Body of pancreas (tissue), 4 donors: Measurements from ENCODE around the gene RBMS3. TPM values are rescaled to one million over a fixed set of nuclear protein-coding genes. Genes with fewer than 3 reads are reported as not detected.

Source experiments
- ATAC-seq: fragments of 150-250 bp; one replicate; pipeline ENCODE4 v1.9.1; 2016
- DNase-seq, 4 donors: peaks; one replicate each; pipeline ENCODE4 v3.0.0-alpha.2; 2019
- H3K27ac ChIP-seq, 4 donors: fragments of 200-600 bp; sonication (generic); 1 replicate in 3 of 4; 2 replicates in 1 of 4; pipeline versions ENCODE4 v1.5.1 to v1.6.1; 2016 to 2019; ENCODE audit warnings: mild to moderate bottlenecking in 1 of 4, mixed read lengths in 1 of 4, moderate library complexity in 1 of 4
- H3K27me3 ChIP-seq, 2 donors: fragments of 200-600 bp; sonication (generic); one replicate each; pipeline ENCODE4 v1.6.0; 2016; ENCODE audit warnings: mild to moderate bottlenecking in 1 of 2
- H3K36me3 ChIP-seq, 2 donors: fragments of 200-600 bp; sonication (generic); replicated peaks in 1 of 2; 2 replicates each; pipeline ENCODE4 v1.5.1; 2016; ENCODE audit warnings: low read depth in 2 of 2; ENCODE audit not compliant: insufficient read depth in 1 of 2
- H3K4me1 ChIP-seq: fragments of 200-600 bp; sonication (generic); one replicate; pipeline ENCODE4 v1.6.0; 2016
- H3K4me3 ChIP-seq, 2 donors: fragments of 200-600 bp; sonication (generic); 1 replicate in 1 of 2; 2 replicates in 1 of 2; pipeline ENCODE4 v1.5.1; 2016 to 2019
- H3K9me3 ChIP-seq, 3 donors: fragments of 200-600 bp; sonication (generic); 1 replicate in 2 of 3; 2 replicates in 1 of 3; pipeline ENCODE4 v1.5.1; 2016
- POLR2A ChIP-seq, 3 donors: fragments of 450-650 bp; IDR thresholded peaks; one replicate each; pipeline ENCODE4 v1.6.1; 2016; ENCODE audit warnings: antibody characterized with exemption in 3 of 3, mild to moderate bottlenecking in 2 of 3
- WGBS, 2 donors: methylation state at CpG; one replicate each; pipeline ENCODE4 v1.1.5; 2017; 5-methylcytosine and 5-hydroxymethylcytosine counted together
- intact Hi-C: fragments of 100-400 bp; cut with DNase I; formaldehyde crosslinking; loops from one replicate; pipeline ENCODE4 v1.15.1; 2023
- total RNA-seq, 2 donors: library from RNA; depleted of rRNA; stranded (reverse); fragments of >200 nt; gene quantifications; one replicate each; pipeline ENCODE4 v1.1.0, GENCODE V29; 2016
- TF ChIP-seq, protein P1 (sequence below), 7 experiments: fragments of 450-650 bp in 4 of 7; fragments of 200-600 bp in 3 of 7; sonication (generic) in 3 of 7; IDR thresholded peaks; one replicate each; pipeline ENCODE4 v1.5.1; 2016 to 2019; ENCODE audit warnings: antibody characterized with exemption in 7 of 7

RBMS3 gene
- total RNA-seq, 2 donors from 2014 or later, result 17.4 to 29.7 TPM

DNA sequence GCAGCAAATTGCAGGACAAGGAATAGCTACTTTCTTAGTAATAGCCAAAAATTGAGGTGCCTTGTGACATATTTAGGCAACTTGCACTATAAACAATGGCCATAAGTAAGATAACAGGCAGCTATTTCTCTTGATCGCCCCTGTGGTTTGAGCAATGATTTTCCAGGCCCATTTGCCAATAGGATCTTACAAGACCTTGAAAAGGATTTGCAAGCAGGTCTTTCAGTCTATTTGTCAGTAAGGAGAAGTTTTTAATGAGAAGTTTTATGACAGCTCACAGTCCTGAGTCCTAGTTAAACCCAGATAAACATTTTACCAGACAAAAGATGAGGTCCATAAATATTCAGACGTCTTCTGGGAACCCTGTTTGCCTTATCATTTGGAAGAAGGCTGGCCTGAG is 645.5 kb downstream of the RBMS3 start:
- Histone ChIP-seq H3K36me3 (no peaks in the 10 kb centered on the region), H3K4me3 (no peak overlapping the region), H3K27ac (no peak overlapping the region), H3K9me3 (no peaks in the 10 kb centered on the region), H3K27me3 (no peaks in the 10 kb centered on the region), H3K4me1 (no peaks in the 10 kb centered on the region)
- intact Hi-C loops, result no loop called here
- no peak for DNase-seq
- 41 to 56% methylated on average over 2 of the region's 2 CpGs for WGBS, 2 donors
- TF ChIP-seq POLR2A (IDR thresholded peaks at IDR 0.05), result no peak
- TF ChIP-seq, protein P1, sequence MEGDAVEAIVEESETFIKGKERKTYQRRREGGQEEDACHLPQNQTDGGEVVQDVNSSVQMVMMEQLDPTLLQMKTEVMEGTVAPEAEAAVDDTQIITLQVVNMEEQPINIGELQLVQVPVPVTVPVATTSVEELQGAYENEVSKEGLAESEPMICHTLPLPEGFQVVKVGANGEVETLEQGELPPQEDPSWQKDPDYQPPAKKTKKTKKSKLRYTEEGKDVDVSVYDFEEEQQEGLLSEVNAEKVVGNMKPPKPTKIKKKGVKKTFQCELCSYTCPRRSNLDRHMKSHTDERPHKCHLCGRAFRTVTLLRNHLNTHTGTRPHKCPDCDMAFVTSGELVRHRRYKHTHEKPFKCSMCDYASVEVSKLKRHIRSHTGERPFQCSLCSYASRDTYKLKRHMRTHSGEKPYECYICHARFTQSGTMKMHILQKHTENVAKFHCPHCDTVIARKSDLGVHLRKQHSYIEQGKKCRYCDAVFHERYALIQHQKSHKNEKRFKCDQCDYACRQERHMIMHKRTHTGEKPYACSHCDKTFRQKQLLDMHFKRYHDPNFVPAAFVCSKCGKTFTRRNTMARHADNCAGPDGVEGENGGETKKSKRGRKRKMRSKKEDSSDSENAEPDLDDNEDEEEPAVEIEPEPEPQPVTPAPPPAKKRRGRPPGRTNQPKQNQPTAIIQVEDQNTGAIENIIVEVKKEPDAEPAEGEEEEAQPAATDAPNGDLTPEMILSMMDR (IDR thresholded peaks at IDR 0.05), result no peak
- ATAC-seq, result no peak

DNA sequence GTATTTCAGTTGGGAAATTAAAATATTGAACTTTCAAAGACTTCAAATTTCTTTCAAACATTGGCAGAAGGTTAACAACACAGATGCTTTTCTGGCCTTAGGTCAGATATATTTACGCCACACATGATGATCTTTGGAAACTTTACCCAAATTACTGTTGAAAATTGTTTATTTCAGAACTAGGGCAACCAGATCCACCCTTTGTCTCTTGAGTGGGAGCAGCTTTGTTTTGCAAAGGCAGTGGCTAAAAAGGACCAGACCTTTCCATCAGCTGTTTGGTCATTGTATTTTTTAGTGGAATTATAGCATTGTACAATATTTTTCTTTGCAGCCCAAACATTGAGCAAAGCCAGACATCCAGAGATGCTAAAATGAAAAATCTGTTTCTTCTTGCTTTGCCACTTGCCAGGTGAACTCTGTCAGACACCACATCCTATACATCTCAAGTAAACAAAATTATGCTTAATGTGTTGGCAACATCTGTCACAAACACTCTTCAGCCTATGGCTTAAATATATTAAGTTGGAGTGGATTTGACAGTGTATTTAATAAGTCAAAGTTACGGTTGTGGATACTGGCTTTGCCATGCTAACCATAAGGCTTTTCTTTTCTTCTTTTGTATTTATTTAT is 651.9 kb downstream of the RBMS3 start:
- TF ChIP-seq POLR2A (IDR thresholded peaks at IDR 0.05), result no peak
- TF ChIP-seq, protein P1 (IDR thresholded peaks at IDR 0.05), result no peak
- H3K9me3 ChIP-seq, result no peaks in the 10 kb centered on the region
- no peak overlapping the region for H3K4me3 ChIP-seq
- H3K27me3 ChIP-seq, result no peaks in the 10 kb centered on the region
- WGBS, 2 donors, result 76 to 82% methylated on average over 2 of the region's 2 CpGs
- no peaks in the 10 kb centered on the region for H3K4me1 ChIP-seq
- intact Hi-C loops, result no loop called here
- H3K36me3 ChIP-seq, result no peaks in the 10 kb centered on the region
- no peak for ATAC-seq
- no peak for DNase-seq
- no peak overlapping the region for H3K27ac ChIP-seq

DNA sequence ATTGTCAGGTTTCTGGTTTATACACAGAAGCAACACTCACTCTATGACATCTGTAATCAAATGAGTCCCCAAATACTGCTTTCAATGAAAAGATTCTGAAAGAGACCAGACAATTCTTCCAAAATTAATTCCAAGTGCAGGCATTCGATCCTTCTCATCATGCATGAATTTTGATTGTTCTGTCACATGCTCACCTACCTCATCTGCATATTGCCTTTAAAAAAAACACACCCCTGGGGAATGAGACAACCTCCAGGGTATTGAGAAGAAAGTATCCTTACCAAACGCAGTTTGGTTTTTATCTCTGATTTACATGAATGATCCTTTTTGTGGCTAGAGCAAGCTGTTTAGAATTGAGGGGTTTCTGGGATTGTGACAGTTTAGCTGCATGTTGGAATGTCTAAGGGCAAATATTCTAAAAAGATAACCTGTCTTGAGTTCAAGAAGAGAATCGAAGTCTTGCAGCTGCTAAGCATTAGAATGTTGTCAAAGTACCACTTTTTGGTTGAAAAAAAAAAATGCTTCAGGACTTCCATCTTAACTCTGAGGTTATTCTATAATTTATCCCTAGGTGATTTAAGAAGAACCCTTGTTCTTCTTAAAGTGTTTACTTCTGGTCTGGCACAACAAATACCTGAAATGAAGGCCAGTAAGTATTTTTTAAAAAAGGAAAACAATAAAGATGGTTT is 653.1 kb downstream of the RBMS3 start:
- H3K27ac ChIP-seq, result no peak overlapping the region
- DNase-seq (no peak), ATAC-seq (no peak)
- WGBS, 2 donors, result 32 to 39% methylated on average over 3 of the region's 3 CpGs
- TF ChIP-seq, protein P1 (IDR thresholded peaks at IDR 0.05), result no peak
- TF ChIP-seq POLR2A (IDR thresholded peaks at IDR 0.05), result no peak
- H3K27me3 ChIP-seq, result no peaks in the 10 kb centered on the region
- intact Hi-C loops, result no loop called here
- H3K9me3 ChIP-seq, result no peaks in the 10 kb centered on the region
- H3K36me3 ChIP-seq, result no peaks in the 10 kb centered on the region
- H3K4me3 ChIP-seq, result no peak overlapping the region
- no peaks in the 10 kb centered on the region for H3K4me1 ChIP-seq

DNA sequence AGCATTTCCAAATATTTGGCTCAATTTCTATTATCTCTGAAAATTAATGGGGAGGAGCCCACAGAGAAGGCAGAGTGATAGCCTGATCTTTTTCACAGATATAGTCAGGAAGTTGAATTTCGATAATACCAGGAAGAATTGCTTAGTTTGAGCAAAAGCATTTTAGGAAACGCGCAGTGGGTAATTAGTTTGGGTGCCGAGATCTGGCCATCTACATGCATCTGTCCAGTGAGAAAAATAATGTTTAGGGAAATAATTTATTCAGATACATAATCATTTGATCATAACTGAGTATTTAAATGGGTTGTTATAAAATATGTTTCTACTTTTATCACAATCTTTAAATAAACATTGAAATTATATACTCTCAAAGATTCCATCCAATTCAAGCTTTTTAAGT is 653.9 kb downstream of the RBMS3 start:
- H3K4me3 ChIP-seq, result no peak overlapping the region
- DNase-seq, result no peak
- no peak for ATAC-seq
- no peaks in the 10 kb centered on the region for H3K36me3 ChIP-seq
- no peak overlapping the region for H3K27ac ChIP-seq
- H3K4me1 ChIP-seq, result no peaks in the 10 kb centered on the region
- H3K9me3 ChIP-seq, result no peaks in the 10 kb centered on the region
- TF ChIP-seq, protein P1 (IDR thresholded peaks at IDR 0.05), result no peak
- no peak for TF ChIP-seq POLR2A (IDR thresholded peaks at IDR 0.05)
- intact Hi-C loops, result no loop called here
- no peaks in the 10 kb centered on the region for H3K27me3 ChIP-seq
- WGBS, 2 donors, result 79 to 89% methylated on average over 4 of the region's 4 CpGs

DNA sequence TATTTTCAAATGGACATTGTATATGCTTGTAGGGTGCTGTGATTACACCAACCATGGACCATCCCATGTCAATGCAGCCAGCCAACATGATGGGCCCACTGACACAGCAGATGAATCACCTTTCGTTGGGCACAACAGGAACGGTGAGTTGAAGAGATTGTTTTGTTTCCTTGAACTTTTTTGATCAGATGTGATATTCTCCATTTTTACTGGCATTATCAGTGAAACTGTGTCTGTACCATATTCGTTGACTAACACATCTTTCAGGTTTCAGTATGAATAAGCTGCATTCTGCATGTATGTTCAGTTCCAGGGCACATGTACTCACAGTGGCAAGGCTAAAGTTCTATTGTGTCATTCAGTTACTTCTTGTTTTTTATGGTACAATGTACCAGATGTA is 655.2 kb downstream of the RBMS3 start:
- no peaks in the 10 kb centered on the region for H3K36me3 ChIP-seq
- intact Hi-C loops, result no loop called here
- no peaks in the 10 kb centered on the region for H3K9me3 ChIP-seq
- no peak overlapping the region for H3K27ac ChIP-seq
- 65 to 67% methylated on average over 3 of the region's 3 CpGs for WGBS, 2 donors
- no peak for TF ChIP-seq POLR2A (IDR thresholded peaks at IDR 0.05)
- TF ChIP-seq, protein P1 (IDR thresholded peaks at IDR 0.05), result no peak
- no peak for DNase-seq
- H3K4me3 ChIP-seq, result no peak overlapping the region
- H3K27me3 ChIP-seq, result no peaks in the 10 kb centered on the region
- no peak for ATAC-seq
- H3K4me1 ChIP-seq, result no peaks in the 10 kb centered on the region
